Retinal pigment epithelial cell (primary cell): ENCODE results near the gene CASZ1.

Source experiments
- DNase-seq: peaks from one replicate; pipeline ENCODE4 v3.0.0-alpha.2; 2010; ENCODE audit warnings: low read depth
- H3K4me3 ChIP-seq: 2 replicates; pipeline ENCODE4 v1.5.1; 2011; ENCODE audit warnings: mild to moderate bottlenecking, low read length, control low read depth, moderate library complexity
- TF ChIP-seq, protein P1 (sequence below): conservative IDR thresholded peaks from 2 replicates; pipeline ENCODE4 v1.5.1; 2011; ENCODE audit warnings: low read depth, low read length, control low read depth, inconsistent platforms

Gene CASZ1

DNA sequence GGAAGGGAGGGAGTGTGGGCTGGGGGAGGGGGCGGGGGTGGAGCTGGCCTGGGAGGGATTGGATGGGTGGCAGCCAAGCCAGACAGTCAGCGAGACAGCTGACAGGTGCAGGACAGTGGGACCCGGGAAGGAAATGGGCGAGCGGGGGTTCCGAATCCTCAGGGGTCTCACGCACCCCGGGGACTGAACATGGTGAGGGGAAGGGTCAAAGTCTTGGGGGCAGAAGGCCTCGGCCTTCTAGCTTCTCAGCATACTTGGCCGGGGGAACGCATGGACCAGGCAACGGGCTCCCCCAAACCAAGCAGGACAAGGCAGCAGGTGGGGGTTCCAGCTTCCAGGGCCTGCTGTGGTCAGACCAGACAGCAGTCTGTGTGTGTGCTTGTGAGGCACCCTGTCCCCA, 23.1 kb downstream of the CASZ1 start:
- DNase-seq, result no peak
- H3K4me3 ChIP-seq, result no peak overlapping the region
- TF ChIP-seq, protein P1, sequence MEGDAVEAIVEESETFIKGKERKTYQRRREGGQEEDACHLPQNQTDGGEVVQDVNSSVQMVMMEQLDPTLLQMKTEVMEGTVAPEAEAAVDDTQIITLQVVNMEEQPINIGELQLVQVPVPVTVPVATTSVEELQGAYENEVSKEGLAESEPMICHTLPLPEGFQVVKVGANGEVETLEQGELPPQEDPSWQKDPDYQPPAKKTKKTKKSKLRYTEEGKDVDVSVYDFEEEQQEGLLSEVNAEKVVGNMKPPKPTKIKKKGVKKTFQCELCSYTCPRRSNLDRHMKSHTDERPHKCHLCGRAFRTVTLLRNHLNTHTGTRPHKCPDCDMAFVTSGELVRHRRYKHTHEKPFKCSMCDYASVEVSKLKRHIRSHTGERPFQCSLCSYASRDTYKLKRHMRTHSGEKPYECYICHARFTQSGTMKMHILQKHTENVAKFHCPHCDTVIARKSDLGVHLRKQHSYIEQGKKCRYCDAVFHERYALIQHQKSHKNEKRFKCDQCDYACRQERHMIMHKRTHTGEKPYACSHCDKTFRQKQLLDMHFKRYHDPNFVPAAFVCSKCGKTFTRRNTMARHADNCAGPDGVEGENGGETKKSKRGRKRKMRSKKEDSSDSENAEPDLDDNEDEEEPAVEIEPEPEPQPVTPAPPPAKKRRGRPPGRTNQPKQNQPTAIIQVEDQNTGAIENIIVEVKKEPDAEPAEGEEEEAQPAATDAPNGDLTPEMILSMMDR, result no peak

DNA sequence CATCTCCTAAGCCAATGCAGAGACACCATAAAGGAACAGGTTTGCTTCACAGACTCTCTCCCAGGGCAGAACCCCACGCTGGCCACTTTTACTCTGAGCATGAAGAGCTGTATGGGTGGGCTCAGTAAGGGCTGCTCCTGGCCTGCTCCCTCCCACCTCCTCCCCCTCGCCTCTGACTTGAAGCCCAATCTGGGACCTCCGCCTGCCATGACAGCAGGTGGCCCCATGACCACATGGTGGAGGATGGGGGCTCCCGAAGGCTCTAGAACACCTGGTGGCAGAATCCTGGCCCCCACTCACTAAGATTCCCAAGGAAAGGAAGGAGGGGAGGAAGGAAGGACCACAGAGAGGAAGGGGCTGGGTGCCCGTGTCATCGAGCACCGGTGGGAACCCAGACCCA, 23.7 kb downstream of the CASZ1 start:
- H3K4me3 ChIP-seq, result no peak overlapping the region
- TF ChIP-seq, protein P1, result no peak
- DNase-seq, result no peak

DNA sequence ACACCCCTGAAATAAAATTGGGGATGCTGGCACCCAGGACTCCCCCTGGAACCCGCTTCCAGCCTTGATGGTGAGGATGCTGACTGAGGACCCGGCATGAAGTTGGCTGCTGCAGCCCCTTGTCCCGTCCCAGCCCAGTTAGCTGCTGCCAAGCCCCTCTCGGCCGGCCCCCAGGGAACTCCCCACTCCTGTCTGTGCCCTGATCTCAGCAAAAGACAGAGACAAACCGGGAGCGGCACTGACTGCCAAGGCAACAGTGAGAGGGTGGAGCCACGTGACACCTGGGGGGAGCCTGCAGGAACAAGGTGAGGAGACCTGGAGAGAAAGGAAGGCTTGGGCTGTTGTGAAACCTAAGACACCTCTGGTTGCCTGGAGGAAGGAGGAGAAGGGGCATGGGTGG, 24.7 kb downstream of the CASZ1 start:
- TF ChIP-seq, protein P1, result no peak
- H3K4me3 ChIP-seq, result no peak overlapping the region
- DNase-seq, result no peak

DNA sequence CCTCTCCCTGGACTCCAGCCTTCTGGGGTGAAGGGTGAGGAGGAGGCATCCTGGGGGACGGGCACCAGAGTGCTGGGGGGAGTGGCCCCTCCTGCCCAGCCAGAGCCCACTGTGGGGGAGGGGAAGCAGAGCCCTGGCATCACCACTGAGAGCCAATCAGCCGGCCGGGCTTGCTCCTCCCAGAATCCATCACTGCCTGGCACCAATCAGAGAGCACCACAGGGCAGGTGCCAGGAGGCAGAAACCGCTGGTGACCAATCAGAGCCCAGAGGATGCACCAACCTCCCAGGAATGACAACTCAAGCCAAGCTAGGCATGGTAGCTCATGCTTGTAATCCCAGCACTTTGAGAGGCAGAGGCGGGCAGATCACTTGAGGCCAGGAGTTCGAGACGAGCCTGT, 27.9 kb downstream of the CASZ1 start:
- DNase-seq, result no peak
- H3K4me3 ChIP-seq, result no peak overlapping the region
- TF ChIP-seq, protein P1, result no peak

DNA sequence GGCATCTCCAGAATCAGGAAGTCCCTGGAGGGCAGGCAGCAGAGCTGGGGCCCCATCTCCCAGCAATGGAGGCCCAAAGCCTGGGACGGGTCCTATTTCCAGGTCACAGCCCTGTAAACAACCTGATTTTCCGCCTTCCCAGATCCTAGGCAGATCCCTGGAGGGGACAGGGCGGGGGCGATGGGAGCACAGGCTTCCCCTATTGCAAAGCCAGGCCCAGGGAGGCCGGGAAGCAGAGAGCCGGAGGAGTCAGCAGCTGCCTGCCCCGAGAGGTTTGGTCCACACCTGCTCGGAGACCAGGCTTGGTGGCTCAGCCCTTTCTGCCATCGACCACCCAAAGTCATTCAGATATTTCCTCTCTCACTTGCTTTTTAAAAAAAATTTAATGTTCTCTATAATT, 29.2 kb downstream of the CASZ1 start:
- DNase-seq, result no peak
- no peak overlapping the region for H3K4me3 ChIP-seq
- TF ChIP-seq, protein P1, result no peak

DNA sequence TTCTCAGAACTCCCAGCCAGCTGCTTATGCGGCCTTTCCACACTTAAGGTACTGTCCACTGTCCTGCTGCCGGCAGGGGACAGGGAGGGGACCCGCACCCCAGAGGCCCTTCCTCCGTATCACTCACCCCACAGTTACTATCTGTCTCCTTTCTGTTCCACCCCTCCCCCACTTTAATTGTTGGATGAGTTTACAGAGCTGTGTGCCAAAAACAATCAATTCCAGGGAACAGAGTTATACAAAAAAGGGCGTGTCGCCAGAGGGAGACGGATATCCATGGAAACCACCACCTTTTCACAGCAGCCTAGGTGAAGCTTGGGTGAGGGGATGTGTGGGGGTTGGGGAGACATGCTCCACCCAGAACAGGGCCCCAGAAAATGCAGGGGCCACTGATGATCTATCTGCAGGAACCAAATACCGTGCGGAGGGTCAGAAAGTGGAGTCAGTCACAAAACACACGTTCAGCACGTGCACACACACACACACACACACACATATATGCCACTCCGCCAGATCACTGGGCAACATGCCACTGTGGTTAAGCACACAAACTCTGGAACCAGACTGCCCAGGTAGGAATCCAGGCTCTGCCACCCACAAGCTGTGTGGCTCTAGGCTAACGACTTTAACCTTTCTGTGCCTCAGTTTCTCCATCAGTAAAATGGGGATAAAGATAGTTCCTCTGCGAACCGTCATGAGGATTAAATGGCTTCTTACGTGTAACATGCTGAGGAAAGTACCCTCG, 30.5 kb downstream of the CASZ1 start:
- no peak for DNase-seq
- H3K4me3 ChIP-seq, result no peak overlapping the region
- TF ChIP-seq, protein P1, result no peak

DNA sequence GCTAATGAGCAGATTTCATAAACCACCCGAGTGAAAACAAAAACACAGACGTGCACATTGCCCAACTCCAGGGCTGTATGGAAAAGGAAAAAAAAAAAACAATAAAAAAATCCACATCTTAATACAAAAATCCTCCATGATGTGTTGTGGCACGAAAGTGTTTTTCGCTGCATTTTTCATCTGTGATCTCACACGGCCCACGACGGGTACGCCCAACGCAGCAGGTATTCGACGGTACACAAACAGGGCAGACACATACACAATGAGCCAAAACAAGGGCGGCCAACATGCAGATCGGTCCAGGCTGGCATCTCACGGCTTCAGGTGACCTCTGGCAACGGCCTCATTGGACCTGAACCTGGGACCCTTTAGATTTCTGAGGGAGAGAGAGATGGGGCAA, 31.1 kb downstream of the CASZ1 start:
- TF ChIP-seq, protein P1, result no peak
- no peak overlapping the region for H3K4me3 ChIP-seq
- DNase-seq, result no peak
